Measurements from ENCODE around the gene PEA15.

The PEA15 gene

GRCh38 chr1:160186246-160186645 lies 18.9 kb upstream of the PEA15 start:
- no peak for DNase-seq

GRCh38 chr1:160186729-160187128 lies 18.5 kb upstream of the PEA15 start:
- DNase-seq: no peak

- DNase-seq: no peak
Measured at GRCh38 chr1:160187407-160187806, 17.8 kb upstream of the PEA15 start.

- DNase-seq: no peak
Measured at GRCh38 chr1:160188341-160188740, 16.8 kb upstream of the PEA15 start.

- no peak for DNase-seq
Measured at GRCh38 chr1:160189649-160190625, 15.2 kb upstream of the PEA15 start, which contains the start of gene CASQ1. Gene CASQ1 (plus strand): TSS chr1:160190575. CDS start chr1:160190752, 177 bp downstream.

GRCh38 chr1:160191756-160192155 lies 13.4 kb upstream of the PEA15 start:
- no peak for DNase-seq

- DNase-seq: no peak
Measured at GRCh38 chr1:160192234-160192633, 12.9 kb upstream of the PEA15 start.

- peak; percentile 87 to 92 for DNase-seq
Measured at GRCh38 chr1:160193091-160193819, 11.9 kb upstream of the PEA15 start.

GRCh38 chr1:160193832-160194736 lies 11.1 kb upstream of the PEA15 start:
- DNase-seq: no peak

GRCh38 chr1:160194737-160195059 lies 10.5 kb upstream of the PEA15 start:
- no peak for DNase-seq

GRCh38 chr1:160196143-160196542 lies 9.0 kb upstream of the PEA15 start:
- no peak for DNase-seq

GRCh38 chr1:160197231-160197630 lies 8.0 kb upstream of the PEA15 start:
- no peak for DNase-seq

- DNase-seq: no peak
Measured at GRCh38 chr1:160200786-160201185, 4.4 kb upstream of the PEA15 start.

GRCh38 chr1:160204526-160205241 lies 500 bp upstream of the PEA15 start:
- DNase-seq: no peak

GRCh38 chr1:160206036-160206389 lies 829 bp downstream of the PEA15 start:
- peak; percentile 58 to 62 for DNase-seq

- no peak for DNase-seq
Measured at GRCh38 chr1:160206421-160207117, 1.4 kb downstream of the PEA15 start.

- no peak for DNase-seq
Measured at GRCh38 chr1:160207118-160207650, 2.0 kb downstream of the PEA15 start.

GRCh38 chr1:160207771-160208556 lies 2.8 kb downstream of the PEA15 start:
- DNase-seq: no peak

- DNase-seq: no peak
Measured at GRCh38 chr1:160208557-160209320, 3.6 kb downstream of the PEA15 start.

Measured in stimulated activated CD4-positive, alpha-beta T cell treated with anti-CD3 and anti-CD28 coated beads, Interleukin-2, amount 100 ng/mL, for 24 hours (primary cell).